Endothelial cell of umbilical vein (primary cell): ENCODE measurements around the gene FAS. TPM values are rescaled to one million over a fixed set of nuclear protein-coding genes. Genes with fewer than 3 reads are reported as not detected.

ENCODE experiments used
- BruUV-seq: library from RNA; stranded (reverse); fragments of 400-500 nt; replicated peaks from 2 replicates; lab custom pipeline; 2021; lab: Mats Ljungman, UMichigan
- CTCF ChIA-PET: fragments of 300-600, 350-600 bp; sonication (Branson Sonifier 250); formaldehyde crosslinking; loops from one replicate; lab custom pipeline; 2021; ENCODE audit warnings: antibody characterized with exemption, inconsistent platforms; lab: Charles Lee
- POLR2A ChIA-PET: fragments of 300-600, 350-600 bp; sonication (Branson Sonifier 250); formaldehyde crosslinking; loops from one replicate; lab custom pipeline; 2021; ENCODE audit warnings: antibody characterized with exemption, inconsistent platforms; lab: Charles Lee
- DNase-seq: peaks from one replicate; pipeline ENCODE4 v3.0.0-alpha.2; 2011; ENCODE audit warnings: low read depth, low spot score
- FAIRE-seq: peaks from 2 replicates; lab custom pipeline; 2011; peaks lifted over from hg19 to GRCh38; lab: Jason Lieb, UNC
- H2AFZ ChIP-seq: 2 replicates; pipeline ENCODE4 v1.6.0; 2012; ENCODE audit warnings: low read depth, low read length, control low read depth, inconsistent platforms
- H3K27ac ChIP-seq: 2 replicates; pipeline ENCODE4 v1.5.1; 2011; ENCODE audit warnings: low read depth, mild to moderate bottlenecking, control low read depth, low read length, moderate library complexity; ENCODE audit not compliant: insufficient read depth
- H3K27me3 ChIP-seq, 2 experiments: 2 replicates each; pipeline versions ENCODE4 v1.6.0 to v1.6.1; 2011; ENCODE audit warnings: low read length in 2 of 2, mixed read lengths in 1 of 2; ENCODE audit not compliant: control insufficient read depth in 2 of 2, insufficient read depth in 2 of 2
- H3K36me3 ChIP-seq, 2 experiments: 2 replicates in 1 of 2; 3 replicates in 1 of 2; pipeline ENCODE4 v1.5.1; 2011; ENCODE audit warnings: low read length in 2 of 2, mild to moderate bottlenecking in 1 of 2, moderate library complexity in 1 of 2; ENCODE audit not compliant: control insufficient read depth in 2 of 2, insufficient read depth in 2 of 2; ENCODE audit errors: extremely low read depth in 1 of 2
- H3K4me1 ChIP-seq: 3 replicates; pipeline ENCODE4 v1.5.1; 2011; ENCODE audit warnings: mild to moderate bottlenecking, low read length; ENCODE audit not compliant: control insufficient read depth, insufficient read depth; ENCODE audit errors: extremely low read depth
- H3K4me2 ChIP-seq: 2 replicates; pipeline ENCODE4 v1.6.1; 2011; ENCODE audit warnings: low read length, control low read depth, mixed read lengths; ENCODE audit not compliant: insufficient read depth
- H3K4me3 ChIP-seq, 3 experiments: fragments of 200-600 bp in 1 of 3; sonication (generic), shearing (Covaris generic) in 1 of 3; replicated peaks in 1 of 3; 2 replicates each; pipeline ENCODE4 v1.5.1; 2011 to 2016; ENCODE audit warnings: control low read depth in 3 of 3, low read length in 3 of 3, mild to moderate bottlenecking in 2 of 3, inconsistent platforms in 1 of 3, low read depth in 1 of 3, moderate library complexity in 1 of 3; ENCODE audit not compliant: insufficient read depth in 1 of 3
- H3K79me2 ChIP-seq: 2 replicates; pipeline ENCODE4 v1.6.0; 2012; ENCODE audit warnings: low read length, inconsistent platforms; ENCODE audit not compliant: control insufficient read depth, insufficient read depth
- H3K9ac ChIP-seq: replicated peaks from 2 replicates; pipeline ENCODE3; 2011; ENCODE audit warnings: low read length, control low read depth; ENCODE audit not compliant: insufficient read depth; ENCODE audit errors: extremely low read depth
- H3K9me1 ChIP-seq: replicated peaks from 3 replicates; pipeline ENCODE4 v1.6.0; 2011; ENCODE audit warnings: mild to moderate bottlenecking, low read length; ENCODE audit not compliant: control insufficient read depth, insufficient read depth; ENCODE audit errors: extremely low read depth
- H3K9me3 ChIP-seq: replicated peaks from 2 replicates; pipeline ENCODE4 v1.5.1; 2012; ENCODE audit warnings: low read length, inconsistent platforms; ENCODE audit not compliant: control insufficient read depth, insufficient read depth
- H4K20me1 ChIP-seq: replicated peaks from 2 replicates; pipeline ENCODE3; 2011; ENCODE audit warnings: mild to moderate bottlenecking, low read length; ENCODE audit not compliant: control insufficient read depth, insufficient read depth; ENCODE audit errors: extremely low read depth
- CTCF ChIP-seq, 2 donors: IDR thresholded peaks; 1 replicate in 1 of 2; 2 replicates in 1 of 2; pipeline ENCODE4 v1.5.1; 2011; ENCODE audit warnings: low read length in 2 of 2, mild to moderate bottlenecking in 2 of 2, moderate library complexity in 2 of 2, control low read depth in 1 of 2, inconsistent platforms in 1 of 2, low read depth in 1 of 2; ENCODE audit not compliant: insufficient read depth in 1 of 2; ENCODE audit errors: extremely low read depth in 1 of 2
- EZH2 ChIP-seq: IDR thresholded peaks from 2 replicates; pipeline ENCODE4 v1.6.1; 2012; ENCODE audit warnings: borderline replicate concordance, low read depth, mild to moderate bottlenecking, moderate library complexity, low read length, inconsistent platforms; ENCODE audit not compliant: severe bottlenecking
- FOS ChIP-seq: IDR thresholded peaks from 2 replicates; pipeline ENCODE4 v1.6.1; 2011; ENCODE audit warnings: mild to moderate bottlenecking, low read length, moderate library complexity, borderline replicate concordance; ENCODE audit not compliant: insufficient read depth
- GATA2 ChIP-seq: IDR thresholded peaks from 2 replicates; pipeline ENCODE4 v1.7.0; 2011; ENCODE audit warnings: low read depth, mild to moderate bottlenecking, moderate library complexity, mixed read lengths, low read length; ENCODE audit not compliant: insufficient read length, insufficient read depth
- JUN ChIP-seq: IDR thresholded peaks from 2 replicates; pipeline ENCODE4 v1.6.1; 2011; ENCODE audit warnings: borderline replicate concordance, low read depth; ENCODE audit not compliant: insufficient read length, insufficient read depth
- MAX ChIP-seq: IDR thresholded peaks from 2 replicates; pipeline ENCODE4 v1.6.1; 2011; ENCODE audit not compliant: insufficient read depth, insufficient read length
- MYC ChIP-seq: IDR thresholded peaks from one replicate; pipeline ENCODE4 v1.6.1; 2011; ENCODE audit warnings: mild to moderate bottlenecking, low read depth, low read length
- POLR2A ChIP-seq: IDR thresholded peaks from 2 replicates; pipeline ENCODE4 v1.6.1; 2012; ENCODE audit warnings: low read depth, mild to moderate bottlenecking, control low read depth, low read length
- POLR2AphosphoS5 ChIP-seq: IDR thresholded peaks from 2 replicates; pipeline ENCODE4 v1.6.1; 2012; ENCODE audit warnings: low read depth, mild to moderate bottlenecking, control low read depth, low read length, moderate library complexity; ENCODE audit not compliant: insufficient read depth
- dilution Hi-C: fragments of 300-500 bp; cut with MboI; formaldehyde crosslinking; loops from one replicate; pipeline ENCODE4 v1.15.0; 2019; ENCODE audit warnings: low sequenced_read_pairs; ENCODE audit not compliant: extremely low pct_ligation_motif_present
- intact Hi-C: fragments of 100-400 bp; cut with micrococcal nuclease; formaldehyde crosslinking; loops from one replicate; pipeline ENCODE4 v1.10.0; 2022
- polyA plus RNA-seq, 4 experiments: library from polyadenylated mRNA; depleted of rRNA in 3 of 4; stranded (reverse) in 3 of 4; unstranded in 1 of 4; fragments of >200 nt; gene quantifications; 2 replicates each; pipeline versions ENCODE4 v1.2.1 to v1.2.3, GENCODE V29; 2011 to 2012; ENCODE audit warnings: missing spikeins in 1 of 4
- total RNA-seq: library from RNA; stranded (reverse); gene quantifications from 2 replicates; pipeline ENCODE4 v1.2.3, GENCODE V29; 2021

FAS gene
- total and polyA plus RNA-seq, 2 donors (not counting 3 experiments of a cell fraction or from before 2014, with no cell fraction given): 2.0 to 6.1 TPM

- dilution Hi-C loops: loop anchor here (25.0 kb wide), 1 partner anchor 224 kb away; the partner anchor contains the start of gene CH25H
- no TSS peak for BruUV-seq
- ChIA-PET POLR2A (no interaction called here), CTCF (interaction anchor here (0.7 to 4.2 kb wide), 28 partner anchors 8 to 401 kb away, joined by 3 to 103 read pairs (median 5); partner anchors contain the start of gene CH25H)
- no peak overlapping the region for H3K4me3 ChIP-seq
- no peak for FAIRE-seq
- H4K20me1 ChIP-seq: no peaks in the 10 kb centered on the region
- no peak overlapping the region for H3K9ac ChIP-seq
- peaks cover 9 to 20% of the 10 kb centered on the region in 2 experiments for H3K27me3 ChIP-seq
- intact Hi-C loops: loop anchor here (1.0 kb wide), 2 partner anchors 53 to 153 kb away; no protein-coding TSS in a partner anchor
- peaks cover 24% of the 10 kb centered on the region for H3K4me1 ChIP-seq
- H3K9me3 ChIP-seq: no peaks in the 10 kb centered on the region
- H3K4me2 ChIP-seq: no peak overlapping the region
- no peaks in the 10 kb centered on the region for H3K9me1 ChIP-seq
- no peak for DNase-seq
- TF ChIP-seq MAX (no peak), POLR2AphosphoS5 (no peak), CTCF (IDR thresholded peaks at IDR 0.05; ENCODE audit: extremely low read depth in 1 of 2, insufficient read depth in 1 of 2, low read depth in 1 of 2, low read length in 2 of 2) (no peak), POLR2A (no peak), EZH2 (no peak), FOS (no peak), MYC (no peak), GATA2 (no peak), JUN (no peak)
- H3K36me3 ChIP-seq: no peaks in the 10 kb centered on the region
- no peak overlapping the region for H3K27ac ChIP-seq
- H2AFZ ChIP-seq: no peak overlapping the region
- H3K79me2 ChIP-seq: no peaks in the 10 kb centered on the region
These were observed 2.8 kb upstream of the FAS start for GRCh38 chr10:88987840-88988239.
